A549 (cell line): Measurements from ENCODE around the gene SKP1.

Source experiments
- ESRRA ChIP-seq: fragments of 150-350 bp; IDR thresholded peaks from 2 replicates; pipeline ENCODE4 v1.6.1; 2014; ENCODE audit warnings: mild to moderate bottlenecking, low read length, borderline replicate concordance
- NR3C1 ChIP-seq: fragments of >200 bp; sonication (Bioruptor Twin); formaldehyde crosslinking; IDR thresholded peaks from 3 replicates; pipeline ENCODE4 v1.6.1; 2017
- POLR2A ChIP-seq: IDR thresholded peaks from 2 replicates; pipeline ENCODE4 v1.6.1; 2012; ENCODE audit warnings: mild to moderate bottlenecking, low read length
- RNF2 ChIP-seq: fragments of 200-600 bp; sonication (generic); IDR thresholded peaks from 2 replicates; pipeline ENCODE4 v1.6.1; 2016; ENCODE audit warnings: low read depth, mild to moderate bottlenecking, antibody characterized with exemption, moderate library complexity, borderline replicate concordance
- TF ChIP-seq, protein P1 (sequence below): fragments of >200 bp; sonication (Bioruptor Twin); formaldehyde crosslinking; IDR thresholded peaks from 3 replicates; pipeline ENCODE4 v1.6.1; 2016
- TF ChIP-seq, protein P2 (sequence below): fragments of 450-650 bp; IDR thresholded peaks from 2 replicates; pipeline ENCODE4 v1.6.1; 2014; ENCODE audit warnings: antibody characterized with exemption

DNA sequence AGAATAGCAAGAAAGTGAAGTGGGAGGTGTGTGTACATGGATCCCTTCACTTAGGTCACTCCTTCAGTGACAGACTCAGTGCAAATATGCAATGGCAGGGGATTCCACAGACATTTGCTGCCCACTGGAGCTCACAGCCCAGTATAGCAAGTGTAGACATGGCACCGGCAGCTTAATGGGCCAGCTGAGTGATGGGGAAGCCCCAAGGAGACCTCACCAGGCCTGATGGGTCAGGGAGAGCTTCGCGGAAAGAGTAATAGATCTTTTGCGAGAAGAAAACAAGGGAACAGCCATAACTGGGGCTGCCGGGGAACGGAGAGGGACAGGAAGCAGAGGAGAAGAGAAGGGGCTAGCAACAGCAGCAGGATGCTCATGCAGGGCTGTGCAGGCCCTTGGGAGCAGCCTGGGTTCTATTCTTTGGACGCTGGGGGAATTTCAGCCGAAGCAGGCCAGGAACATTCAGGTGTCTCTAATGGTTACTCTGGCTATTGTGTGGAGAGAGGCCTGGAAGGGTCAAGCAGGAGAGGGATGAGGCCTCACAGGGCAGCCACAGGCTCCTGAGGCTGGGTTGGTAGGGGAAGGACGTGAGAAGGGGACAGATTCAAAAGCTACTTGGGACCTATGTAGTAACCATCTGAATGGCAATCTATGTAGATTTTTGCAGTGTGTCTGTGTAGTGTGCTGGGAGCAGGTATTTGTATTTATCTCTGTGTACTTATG, 35.3 kb downstream of the SKP1 start:
- TF ChIP-seq, protein P1, sequence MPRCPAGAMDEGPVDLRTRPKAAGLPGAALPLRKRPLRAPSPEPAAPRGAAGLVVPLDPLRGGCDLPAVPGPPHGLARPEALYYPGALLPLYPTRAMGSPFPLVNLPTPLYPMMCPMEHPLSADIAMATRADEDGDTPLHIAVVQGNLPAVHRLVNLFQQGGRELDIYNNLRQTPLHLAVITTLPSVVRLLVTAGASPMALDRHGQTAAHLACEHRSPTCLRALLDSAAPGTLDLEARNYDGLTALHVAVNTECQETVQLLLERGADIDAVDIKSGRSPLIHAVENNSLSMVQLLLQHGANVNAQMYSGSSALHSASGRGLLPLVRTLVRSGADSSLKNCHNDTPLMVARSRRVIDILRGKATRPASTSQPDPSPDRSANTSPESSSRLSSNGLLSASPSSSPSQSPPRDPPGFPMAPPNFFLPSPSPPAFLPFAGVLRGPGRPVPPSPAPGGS, result no peak
- TF ChIP-seq, protein P2, sequence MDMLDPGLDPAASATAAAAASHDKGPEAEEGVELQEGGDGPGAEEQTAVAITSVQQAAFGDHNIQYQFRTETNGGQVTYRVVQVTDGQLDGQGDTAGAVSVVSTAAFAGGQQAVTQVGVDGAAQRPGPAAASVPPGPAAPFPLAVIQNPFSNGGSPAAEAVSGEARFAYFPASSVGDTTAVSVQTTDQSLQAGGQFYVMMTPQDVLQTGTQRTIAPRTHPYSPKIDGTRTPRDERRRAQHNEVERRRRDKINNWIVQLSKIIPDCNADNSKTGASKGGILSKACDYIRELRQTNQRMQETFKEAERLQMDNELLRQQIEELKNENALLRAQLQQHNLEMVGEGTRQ, result no peak
- TF ChIP-seq NR3C1 (no peak), POLR2A (no peak), ESRRA (no peak), RNF2 (no peak)
